WTC11 (cell line): Measurements from ENCODE around the gene MSX1. TPM values are rescaled to one million over a fixed set of nuclear protein-coding genes. Genes with fewer than 3 reads are reported as not detected.
A peak's percentile ranks its signal among the peaks of the same experiment; 100 is the strongest.

Experiments used
- ATAC-seq: fragments of 200-7000 bp; cut with Tn5 transposase; 2 replicates; pipeline ENCODE4 v1.10.0; 2021; ENCODE audit warnings: mild to moderate bottlenecking, moderate library complexity
- CTCF ChIA-PET: fragments of 300-600 bp; sonication (Branson Sonifier 250); formaldehyde crosslinking; loops from one replicate; lab custom pipeline; 2021; ENCODE audit warnings: antibody characterized with exemption; lab: Charles Lee
- POLR2A ChIA-PET: fragments of 350-600 bp; sonication (Branson Sonifier 250); formaldehyde crosslinking; loops from one replicate; lab custom pipeline; 2021; ENCODE audit warnings: antibody characterized with exemption; lab: Charles Lee
- DNase-seq: peaks from one replicate; pipeline ENCODE4 v3.0.0; 2021; ENCODE audit warnings: low spot score
- H3K27ac Mint-ChIP-seq: 2 replicates; pipeline ENCODE4 v1.8.0; 2021; ENCODE audit warnings: mixed read lengths
- H3K27me3 Mint-ChIP-seq: 2 replicates; pipeline ENCODE4 v1.8.0; 2021; ENCODE audit warnings: low read depth, mild to moderate bottlenecking, moderate library complexity, mixed read lengths
- H3K36me3 Mint-ChIP-seq: 2 replicates; pipeline ENCODE4 v1.8.0; 2021; ENCODE audit warnings: mixed read lengths
- H3K4me1 Mint-ChIP-seq: 2 replicates; pipeline ENCODE4 v1.8.0; 2022; ENCODE audit warnings: mixed read lengths
- H3K4me3 Mint-ChIP-seq: 2 replicates; pipeline ENCODE4 v1.8.0; 2021; ENCODE audit warnings: mild to moderate bottlenecking, moderate library complexity, mixed read lengths
- H3K9me3 Mint-ChIP-seq: 2 replicates; pipeline ENCODE4 v1.8.0; 2021; ENCODE audit warnings: mixed read lengths
- CREB1 ChIP-seq: sonication (generic); formaldehyde crosslinking; IDR thresholded peaks from 2 replicates; pipeline ENCODE4 v1.8.0; 2023; ENCODE audit warnings: mild to moderate bottlenecking, missing genetic modification reagents
- EMX1 ChIP-seq: fragments of 250-450 bp; sonication (Bioruptor Pico); IDR thresholded peaks from 2 replicates; pipeline ENCODE4 v1.8.0; 2021; ENCODE audit warnings: mild to moderate bottlenecking
- GTF2I ChIP-seq: fragments of 250-450 bp; sonication (Bioruptor Pico); conservative IDR thresholded peaks from 2 replicates; pipeline ENCODE4 v1.4.0; 2021; ENCODE audit warnings: mild to moderate bottlenecking
- HMGA2 ChIP-seq: fragments of 250-450 bp; sonication (Bioruptor Pico); IDR thresholded peaks from 2 replicates; pipeline ENCODE4 v1.4.0; 2021; ENCODE audit warnings: mild to moderate bottlenecking, moderate library complexity
- JAZF1 ChIP-seq: fragments of 250-450 bp; sonication (Bioruptor Pico); IDR thresholded peaks from 2 replicates; pipeline ENCODE4 v1.9.0; 2021; ENCODE audit warnings: moderate library complexity, mild to moderate bottlenecking, inconsistent platforms
- MXD4 ChIP-seq: fragments of 250-450 bp; sonication (Bioruptor Pico); IDR thresholded peaks from 2 replicates; pipeline ENCODE4 v1.8.0; 2021; ENCODE audit warnings: mild to moderate bottlenecking, moderate library complexity, borderline replicate concordance
- NFE2L1 ChIP-seq: sonication (generic); formaldehyde crosslinking; IDR thresholded peaks from 2 replicates; pipeline ENCODE4 v1.8.1; 2023; ENCODE audit warnings: missing genetic modification reagents
- NFYB ChIP-seq: sonication (generic); formaldehyde crosslinking; conservative IDR thresholded peaks from 2 replicates; pipeline ENCODE4 v1.8.0; 2022; ENCODE audit warnings: low read depth, missing genetic modification reagents
- PRRX2 ChIP-seq: fragments of 250-450 bp; sonication (Bioruptor Pico); IDR thresholded peaks from 2 replicates; pipeline ENCODE4 v1.8.0; 2021; ENCODE audit warnings: mild to moderate bottlenecking
- RORB ChIP-seq: fragments of 250-450 bp; sonication (Bioruptor Pico); IDR thresholded peaks from 2 replicates; pipeline ENCODE4 v1.9.0; 2021; ENCODE audit warnings: mild to moderate bottlenecking
- SMAD3 ChIP-seq: sonication (generic); formaldehyde crosslinking; IDR thresholded peaks from 2 replicates; pipeline ENCODE4 v1.8.0; 2022; ENCODE audit warnings: missing genetic modification reagents, mild to moderate bottlenecking, borderline replicate concordance
- SP1 ChIP-seq: sonication (generic); formaldehyde crosslinking; conservative IDR thresholded peaks from 2 replicates; pipeline ENCODE4 v1.8.1; 2022; ENCODE audit warnings: missing genetic modification reagents
- TCF7 ChIP-seq: sonication (generic); formaldehyde crosslinking; IDR thresholded peaks from 2 replicates; pipeline ENCODE4 v1.8.0; 2022; ENCODE audit warnings: mild to moderate bottlenecking, low read depth, missing genetic modification reagents, moderate library complexity
- ZNF121 ChIP-seq: sonication (generic); formaldehyde crosslinking; IDR thresholded peaks from 2 replicates; pipeline ENCODE4 v1.8.0; 2023; ENCODE audit warnings: missing genetic modification reagents
- ZNF138 ChIP-seq: sonication (generic); formaldehyde crosslinking; conservative IDR thresholded peaks from 2 replicates; pipeline ENCODE4 v1.8.1; 2022; ENCODE audit warnings: mild to moderate bottlenecking, moderate library complexity, missing genetic modification reagents
- ZNF317 ChIP-seq: sonication (generic); formaldehyde crosslinking; IDR thresholded peaks from 2 replicates; pipeline ENCODE4 v1.8.1; 2023; ENCODE audit warnings: low read depth, mild to moderate bottlenecking, moderate library complexity, missing genetic modification reagents, borderline replicate concordance
- ZNF416 ChIP-seq: fragments of 250-450 bp; sonication (Bioruptor Pico); IDR thresholded peaks from 2 replicates; pipeline ENCODE4 v1.9.0; 2021; ENCODE audit warnings: mild to moderate bottlenecking, inconsistent platforms
- ZNF671 ChIP-seq: fragments of 250-450 bp; sonication (Bioruptor Pico); IDR thresholded peaks from 2 replicates; pipeline ENCODE4 v1.8.0; 2021; ENCODE audit warnings: mild to moderate bottlenecking
- total RNA-seq: library from RNA; stranded (reverse); gene quantifications from 3 replicates; pipeline ENCODE4 v1.2.3, GENCODE V29; 2021
- TF ChIP-seq, protein P1 (sequence below): sonication (generic); formaldehyde crosslinking; IDR thresholded peaks from 2 replicates; pipeline ENCODE4 v1.8.1; 2023; ENCODE audit warnings: mild to moderate bottlenecking, missing genetic modification reagents, borderline replicate concordance
- TF ChIP-seq, protein P2 (sequence below): fragments of 250-450 bp; sonication (Bioruptor Pico); IDR thresholded peaks from 2 replicates; pipeline ENCODE4 v1.9.0; 2021; ENCODE audit warnings: mild to moderate bottlenecking, borderline replicate concordance
- TF ChIP-seq, protein P3 (sequence below): sonication (generic); formaldehyde crosslinking; IDR thresholded peaks from 2 replicates; pipeline ENCODE4 v1.8.1; 2023; ENCODE audit warnings: mild to moderate bottlenecking, missing genetic modification reagents
- TF ChIP-seq, protein P4 (sequence below): sonication (generic); formaldehyde crosslinking; IDR thresholded peaks from 2 replicates; pipeline ENCODE4 v1.8.0; 2023; ENCODE audit warnings: missing genetic modification reagents

The MSX1 gene
- total RNA-seq, 1 experiment from 2014 or later, result 0.28 TPM

DNA sequence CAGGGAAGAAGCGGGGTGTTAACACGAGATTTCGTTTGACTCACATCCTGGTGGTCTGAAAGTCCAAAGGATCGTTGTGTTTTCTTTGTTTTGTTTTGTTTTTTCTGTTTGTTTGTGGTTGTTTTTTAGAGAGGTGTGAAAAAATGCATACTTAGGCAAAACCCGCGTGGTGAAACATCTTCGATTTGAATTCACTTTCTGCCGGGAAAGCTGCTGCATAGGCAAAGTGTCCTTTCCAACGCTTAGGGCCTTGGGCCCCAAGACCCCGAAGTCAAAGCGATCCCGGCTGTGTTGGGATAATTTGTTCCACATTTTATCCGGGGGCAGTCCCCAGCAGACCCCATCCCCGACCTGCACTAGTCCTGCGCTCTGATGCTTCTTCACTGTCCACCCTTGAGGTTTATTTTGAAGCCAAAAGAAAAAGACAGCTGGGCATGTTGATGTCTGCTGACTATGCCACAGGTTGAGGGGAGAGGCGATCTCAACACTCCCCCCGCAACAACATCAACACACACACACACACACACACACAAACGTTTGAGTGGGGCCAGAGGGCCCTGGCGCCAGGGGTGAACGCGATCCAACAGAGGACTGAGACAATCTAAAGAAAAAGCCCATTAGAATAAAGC is 2.0 kb downstream of the MSX1 start:
- no peak overlapping the region for H3K27ac Mint-ChIP-seq
- TF ChIP-seq SMAD3 (CRISPR knock-in tag) (no peak), ZNF121 (CRISPR knock-in tag) (no peak), GTF2I (CRISPR knock-in tag) (no peak), EMX1 (no peak), ZNF671 (CRISPR knock-in tag) (no peak), NFYB (CRISPR knock-in tag) (no peak), HMGA2 (no peak), TCF7 (CRISPR knock-in tag) (no peak), MXD4 (CRISPR knock-in tag) (no peak), ZNF138 (CRISPR knock-in tag) (no peak)
- TF ChIP-seq, protein P1, sequence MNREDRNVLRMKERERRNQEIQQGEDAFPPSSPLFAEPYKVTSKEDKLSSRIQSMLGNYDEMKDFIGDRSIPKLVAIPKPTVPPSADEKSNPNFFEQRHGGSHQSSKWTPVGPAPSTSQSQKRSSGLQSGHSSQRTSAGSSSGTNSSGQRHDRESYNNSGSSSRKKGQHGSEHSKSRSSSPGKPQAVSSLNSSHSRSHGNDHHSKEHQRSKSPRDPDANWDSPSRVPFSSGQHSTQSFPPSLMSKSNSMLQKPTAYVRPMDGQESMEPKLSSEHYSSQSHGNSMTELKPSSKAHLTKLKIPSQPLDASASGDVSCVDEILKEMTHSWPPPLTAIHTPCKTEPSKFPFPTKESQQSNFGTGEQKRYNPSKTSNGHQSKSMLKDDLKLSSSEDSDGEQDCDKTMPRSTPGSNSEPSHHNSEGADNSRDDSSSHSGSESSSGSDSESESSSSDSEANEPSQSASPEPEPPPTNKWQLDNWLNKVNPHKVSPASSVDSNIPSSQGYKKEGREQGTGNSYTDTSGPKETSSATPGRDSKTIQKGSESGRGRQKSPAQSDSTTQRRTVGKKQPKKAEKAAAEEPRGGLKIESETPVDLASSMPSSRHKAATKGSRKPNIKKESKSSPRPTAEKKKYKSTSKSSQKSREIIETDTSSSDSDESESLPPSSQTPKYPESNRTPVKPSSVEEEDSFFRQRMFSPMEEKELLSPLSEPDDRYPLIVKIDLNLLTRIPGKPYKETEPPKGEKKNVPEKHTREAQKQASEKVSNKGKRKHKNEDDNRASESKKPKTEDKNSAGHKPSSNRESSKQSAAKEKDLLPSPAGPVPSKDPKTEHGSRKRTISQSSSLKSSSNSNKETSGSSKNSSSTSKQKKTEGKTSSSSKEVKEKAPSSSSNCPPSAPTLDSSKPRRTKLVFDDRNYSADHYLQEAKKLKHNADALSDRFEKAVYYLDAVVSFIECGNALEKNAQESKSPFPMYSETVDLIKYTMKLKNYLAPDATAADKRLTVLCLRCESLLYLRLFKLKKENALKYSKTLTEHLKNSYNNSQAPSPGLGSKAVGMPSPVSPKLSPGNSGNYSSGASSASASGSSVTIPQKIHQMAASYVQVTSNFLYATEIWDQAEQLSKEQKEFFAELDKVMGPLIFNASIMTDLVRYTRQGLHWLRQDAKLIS (CRISPR knock-in tag), result no peak
- TF ChIP-seq, protein P2, sequence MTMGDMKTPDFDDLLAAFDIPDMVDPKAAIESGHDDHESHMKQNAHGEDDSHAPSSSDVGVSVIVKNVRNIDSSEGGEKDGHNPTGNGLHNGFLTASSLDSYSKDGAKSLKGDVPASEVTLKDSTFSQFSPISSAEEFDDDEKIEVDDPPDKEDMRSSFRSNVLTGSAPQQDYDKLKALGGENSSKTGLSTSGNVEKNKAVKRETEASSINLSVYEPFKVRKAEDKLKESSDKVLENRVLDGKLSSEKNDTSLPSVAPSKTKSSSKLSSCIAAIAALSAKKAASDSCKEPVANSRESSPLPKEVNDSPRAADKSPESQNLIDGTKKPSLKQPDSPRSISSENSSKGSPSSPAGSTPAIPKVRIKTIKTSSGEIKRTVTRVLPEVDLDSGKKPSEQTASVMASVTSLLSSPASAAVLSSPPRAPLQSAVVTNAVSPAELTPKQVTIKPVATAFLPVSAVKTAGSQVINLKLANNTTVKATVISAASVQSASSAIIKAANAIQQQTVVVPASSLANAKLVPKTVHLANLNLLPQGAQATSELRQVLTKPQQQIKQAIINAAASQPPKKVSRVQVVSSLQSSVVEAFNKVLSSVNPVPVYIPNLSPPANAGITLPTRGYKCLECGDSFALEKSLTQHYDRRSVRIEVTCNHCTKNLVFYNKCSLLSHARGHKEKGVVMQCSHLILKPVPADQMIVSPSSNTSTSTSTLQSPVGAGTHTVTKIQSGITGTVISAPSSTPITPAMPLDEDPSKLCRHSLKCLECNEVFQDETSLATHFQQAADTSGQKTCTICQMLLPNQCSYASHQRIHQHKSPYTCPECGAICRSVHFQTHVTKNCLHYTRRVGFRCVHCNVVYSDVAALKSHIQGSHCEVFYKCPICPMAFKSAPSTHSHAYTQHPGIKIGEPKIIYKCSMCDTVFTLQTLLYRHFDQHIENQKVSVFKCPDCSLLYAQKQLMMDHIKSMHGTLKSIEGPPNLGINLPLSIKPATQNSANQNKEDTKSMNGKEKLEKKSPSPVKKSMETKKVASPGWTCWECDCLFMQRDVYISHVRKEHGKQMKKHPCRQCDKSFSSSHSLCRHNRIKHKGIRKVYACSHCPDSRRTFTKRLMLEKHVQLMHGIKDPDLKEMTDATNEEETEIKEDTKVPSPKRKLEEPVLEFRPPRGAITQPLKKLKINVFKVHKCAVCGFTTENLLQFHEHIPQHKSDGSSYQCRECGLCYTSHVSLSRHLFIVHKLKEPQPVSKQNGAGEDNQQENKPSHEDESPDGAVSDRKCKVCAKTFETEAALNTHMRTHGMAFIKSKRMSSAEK, result no peak
- TF ChIP-seq, protein P3, sequence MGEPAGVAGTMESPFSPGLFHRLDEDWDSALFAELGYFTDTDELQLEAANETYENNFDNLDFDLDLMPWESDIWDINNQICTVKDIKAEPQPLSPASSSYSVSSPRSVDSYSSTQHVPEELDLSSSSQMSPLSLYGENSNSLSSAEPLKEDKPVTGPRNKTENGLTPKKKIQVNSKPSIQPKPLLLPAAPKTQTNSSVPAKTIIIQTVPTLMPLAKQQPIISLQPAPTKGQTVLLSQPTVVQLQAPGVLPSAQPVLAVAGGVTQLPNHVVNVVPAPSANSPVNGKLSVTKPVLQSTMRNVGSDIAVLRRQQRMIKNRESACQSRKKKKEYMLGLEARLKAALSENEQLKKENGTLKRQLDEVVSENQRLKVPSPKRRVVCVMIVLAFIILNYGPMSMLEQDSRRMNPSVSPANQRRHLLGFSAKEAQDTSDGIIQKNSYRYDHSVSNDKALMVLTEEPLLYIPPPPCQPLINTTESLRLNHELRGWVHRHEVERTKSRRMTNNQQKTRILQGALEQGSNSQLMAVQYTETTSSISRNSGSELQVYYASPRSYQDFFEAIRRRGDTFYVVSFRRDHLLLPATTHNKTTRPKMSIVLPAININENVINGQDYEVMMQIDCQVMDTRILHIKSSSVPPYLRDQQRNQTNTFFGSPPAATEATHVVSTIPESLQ (CRISPR knock-in tag), result no peak
- no peaks in the 10 kb centered on the region for H3K9me3 Mint-ChIP-seq
- ChIA-PET CTCF (interaction anchor here (2.5 to 3.0 kb wide), 2 partner anchors 8 to 193 kb away, joined by 6 to 17 read pairs; no protein-coding TSS in a partner anchor), POLR2A (no interaction called here)
- no peak for DNase-seq
- peak overlapping the region; percentile 66 for H3K4me3 Mint-ChIP-seq
- H3K27me3 Mint-ChIP-seq, result peaks cover 28% of the 10 kb centered on the region
- peaks cover 7% of the 10 kb centered on the region; the same call in 1 of the 2 replicates for H3K36me3 Mint-ChIP-seq
- ATAC-seq, result no peak
- H3K4me1 Mint-ChIP-seq, result peaks cover 55% of the 10 kb centered on the region

DNA sequence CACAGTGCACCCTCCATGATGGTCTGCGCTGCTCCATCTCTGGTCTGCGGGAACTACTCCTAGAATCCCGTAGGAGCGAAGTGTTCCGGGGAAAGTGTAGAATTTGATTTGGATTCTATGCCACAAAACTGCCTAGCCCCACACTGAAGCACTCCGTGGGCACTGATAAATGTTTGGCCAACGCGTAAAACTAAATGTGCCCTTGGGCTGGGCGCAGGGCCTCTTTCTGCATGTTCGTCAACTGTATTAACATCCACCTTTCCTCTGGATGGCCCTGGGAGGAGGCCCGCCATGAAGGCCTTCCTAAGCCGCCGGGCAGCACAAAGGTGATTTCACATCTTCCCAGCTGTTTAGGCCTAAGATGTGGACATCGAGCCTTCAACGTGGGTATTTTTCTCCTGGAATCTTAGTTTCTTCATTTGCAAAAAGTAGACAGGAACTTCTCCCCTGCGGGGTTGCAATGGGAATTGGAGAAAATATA is 2.6 kb downstream of the MSX1 start:
- ATAC-seq (no peak), DNase-seq (no peak)
- H3K36me3 Mint-ChIP-seq, result peaks cover 7% of the 10 kb centered on the region; the same call in 1 of the 2 replicates
- no peaks in the 10 kb centered on the region for H3K9me3 Mint-ChIP-seq
- no peak overlapping the region for H3K27ac Mint-ChIP-seq
- peaks cover 54% of the 10 kb centered on the region for H3K4me1 Mint-ChIP-seq
- no peak overlapping the region for H3K4me3 Mint-ChIP-seq
- POLR2A ChIA-PET, result interaction anchor here (0.8 kb wide), 1 partner anchor 10 kb away, joined by 4 read pairs; no protein-coding TSS in a partner anchor
- CTCF ChIA-PET, result interaction anchor here (2.5 to 3.0 kb wide), 2 partner anchors 8 to 193 kb away, joined by 6 to 17 read pairs; no protein-coding TSS in a partner anchor
- peaks cover 22% of the 10 kb centered on the region for H3K27me3 Mint-ChIP-seq
- no peak for TF ChIP-seq ZNF317
- no peak for TF ChIP-seq SP1
- no peak for TF ChIP-seq CREB1 (CRISPR knock-in tag)
- TF ChIP-seq ZNF416 (CRISPR knock-in tag), result no peak
- no peak for TF ChIP-seq NFE2L1 (CRISPR knock-in tag)
- no peak for TF ChIP-seq PRRX2 (CRISPR knock-in tag)
- TF ChIP-seq, protein P4, sequence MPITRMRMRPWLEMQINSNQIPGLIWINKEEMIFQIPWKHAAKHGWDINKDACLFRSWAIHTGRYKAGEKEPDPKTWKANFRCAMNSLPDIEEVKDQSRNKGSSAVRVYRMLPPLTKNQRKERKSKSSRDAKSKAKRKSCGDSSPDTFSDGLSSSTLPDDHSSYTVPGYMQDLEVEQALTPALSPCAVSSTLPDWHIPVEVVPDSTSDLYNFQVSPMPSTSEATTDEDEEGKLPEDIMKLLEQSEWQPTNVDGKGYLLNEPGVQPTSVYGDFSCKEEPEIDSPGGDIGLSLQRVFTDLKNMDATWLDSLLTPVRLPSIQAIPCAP, result no peak
- no peak for TF ChIP-seq JAZF1 (CRISPR knock-in tag)
- TF ChIP-seq RORB (CRISPR knock-in tag), result no peak
